ENCODE results near the gene AMY1C.
"Not testable (repeated sequence)": the region's sequence is repeated elsewhere in the genome, so short reads cannot be mapped to it uniquely, and the experiment has no call there.

The AMY1C gene

DNA sequence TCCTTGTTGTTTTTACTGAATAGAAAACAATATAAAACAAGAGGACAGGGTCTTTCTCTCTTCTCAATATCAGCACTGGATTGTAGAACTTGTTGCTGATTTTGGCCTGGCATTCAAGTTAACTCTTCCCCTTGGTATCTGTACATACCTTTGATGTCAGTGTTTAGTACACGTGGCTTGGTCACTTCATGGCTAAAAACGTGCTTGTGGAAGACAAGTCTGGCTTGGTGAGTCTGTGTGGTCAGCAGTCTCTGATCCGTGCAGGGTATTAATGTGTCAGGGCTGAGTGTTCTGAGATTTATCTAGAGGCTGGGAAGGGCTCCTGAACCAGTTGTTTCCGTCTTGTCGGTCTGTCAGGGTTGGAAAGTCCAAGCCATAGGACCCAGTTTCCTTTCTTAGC, at the start of gene AMY1C:
Gene AMY1C, plus strand, starts transcription at position 301 of the 400 bp plus-strand sequence. CDS start 572 bp downstream, outside the sequence.
- DNase-seq (ENCODE audit: low read depth in 3 of 3): not testable (repeated sequence)

DNA sequence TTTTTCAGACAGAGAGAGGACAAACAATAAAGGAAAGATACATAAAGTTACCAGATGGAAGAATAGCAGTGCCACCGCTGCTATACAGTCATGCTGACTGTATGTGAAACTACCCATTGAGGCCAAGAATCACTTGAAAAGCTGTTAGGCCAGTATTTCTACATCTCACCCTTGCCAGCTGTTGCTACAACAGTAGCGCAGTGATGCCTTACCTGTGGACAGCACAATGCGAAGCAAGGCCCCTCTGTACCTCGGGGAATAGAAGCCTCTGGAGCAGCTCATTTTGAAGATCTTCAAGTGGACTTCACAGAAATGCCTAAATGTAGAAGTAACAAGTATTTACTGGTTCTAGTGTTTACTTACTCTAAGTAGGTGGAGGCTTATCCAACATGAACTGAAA, 49.0 kb upstream of the AMY1C start:
- DNase-seq (ENCODE audit: low read depth in 3 of 3): not testable (repeated sequence)

DNA sequence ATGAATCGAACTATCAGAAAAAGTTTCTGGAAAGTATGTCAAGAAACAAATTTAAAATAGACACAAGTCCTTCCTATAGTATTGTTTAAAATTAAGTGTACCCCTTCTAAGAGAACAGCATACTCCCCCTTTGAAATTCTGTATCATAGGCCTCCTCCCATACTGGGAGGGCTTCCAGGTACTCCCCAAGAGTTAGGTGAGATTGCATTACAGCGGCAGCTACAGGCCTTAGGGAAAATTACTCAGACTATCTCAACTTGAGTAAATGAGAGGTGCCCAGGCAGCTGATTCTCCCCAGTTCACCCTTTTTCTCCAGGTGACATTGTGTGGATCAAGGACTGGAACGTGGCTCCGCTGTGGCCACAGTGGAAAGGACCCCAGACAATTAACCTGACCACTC, 48.4 kb upstream of the AMY1C start:
- not testable (repeated sequence) for DNase-seq (ENCODE audit: low read depth in 3 of 3)

DNA sequence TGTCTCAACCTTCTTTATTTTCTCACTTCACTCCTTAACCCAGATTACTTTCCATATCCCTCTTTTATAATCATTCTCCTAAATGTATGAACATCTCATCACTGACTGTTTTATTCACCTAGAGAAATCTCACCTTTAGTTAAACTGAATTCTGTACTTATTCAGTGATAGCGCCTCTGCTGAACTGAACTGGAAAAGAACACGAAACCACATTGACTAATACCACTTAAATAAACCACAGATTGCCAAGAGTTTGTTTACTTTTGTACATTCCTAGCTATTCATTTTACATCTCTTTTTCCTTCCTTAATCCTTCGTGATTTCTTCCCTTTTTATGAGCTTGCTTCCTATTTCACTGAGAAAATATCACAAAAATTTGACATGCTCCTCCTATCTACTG, 42.0 kb upstream of the AMY1C start:
- DNase-seq (ENCODE audit: low read depth in 3 of 3): not testable (repeated sequence)

DNA sequence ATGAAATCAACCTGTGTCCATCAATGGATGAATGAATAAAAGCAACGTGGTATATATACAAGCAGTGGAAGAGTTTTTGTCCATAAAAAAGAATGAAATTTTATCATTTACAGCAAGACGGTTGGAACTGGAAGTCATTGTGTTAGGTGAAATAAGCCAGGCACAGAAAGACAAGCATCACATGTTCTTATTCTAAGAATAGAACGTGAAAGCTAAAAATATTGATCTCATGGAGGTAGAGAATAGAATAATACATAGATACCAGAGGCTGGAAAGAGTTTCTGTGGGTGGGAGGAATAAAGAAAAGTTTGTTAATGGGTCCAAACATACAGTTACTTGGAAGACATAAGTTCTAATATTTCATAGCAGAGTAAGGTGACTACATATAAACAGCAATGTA, 39.3 kb upstream of the AMY1C start:
- DNase-seq (ENCODE audit: low read depth in 3 of 3): not testable (repeated sequence)

DNA sequence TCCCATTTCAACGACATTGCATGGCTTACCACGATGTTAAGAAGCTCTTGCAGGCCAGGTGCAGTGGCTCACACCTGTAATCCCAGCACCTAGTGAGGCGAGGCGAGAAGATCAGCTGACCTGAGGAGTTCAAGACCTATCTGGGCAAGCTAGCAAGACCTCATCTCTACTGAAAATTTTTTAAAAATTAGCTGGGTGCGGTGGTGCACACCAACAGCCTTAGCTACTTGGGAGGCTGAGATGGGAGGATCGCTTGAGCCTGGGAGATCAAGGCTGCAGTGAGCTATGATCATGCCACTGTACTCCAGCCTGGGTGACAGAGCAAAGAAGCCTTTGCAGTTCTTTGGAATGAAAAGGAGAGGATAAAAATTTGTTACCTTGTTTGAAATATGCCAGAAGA, 32.3 kb upstream of the AMY1C start:
- not testable (repeated sequence) for DNase-seq (ENCODE audit: low read depth in 3 of 3)

DNA sequence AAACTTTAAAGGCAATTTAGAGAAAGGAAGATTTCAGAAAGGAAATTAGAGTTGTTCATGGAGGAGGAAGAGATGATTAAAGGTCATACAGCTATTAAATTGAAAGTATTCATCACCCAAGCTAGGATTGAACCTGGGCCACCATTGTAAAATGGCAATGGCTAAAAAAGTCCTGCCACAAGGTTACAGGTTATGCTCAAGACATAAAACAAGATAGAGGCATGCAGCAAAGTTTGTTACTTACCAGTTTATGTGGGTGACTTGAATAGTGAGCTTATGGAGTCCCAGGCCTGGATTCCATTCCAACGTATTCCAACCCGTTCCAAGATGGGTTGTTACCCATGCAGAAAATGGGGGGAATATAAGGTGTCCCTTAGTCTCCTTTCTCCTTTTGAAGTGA, 28.2 kb upstream of the AMY1C start:
- DNase-seq (ENCODE audit: low read depth in 3 of 3): not testable (repeated sequence)

DNA sequence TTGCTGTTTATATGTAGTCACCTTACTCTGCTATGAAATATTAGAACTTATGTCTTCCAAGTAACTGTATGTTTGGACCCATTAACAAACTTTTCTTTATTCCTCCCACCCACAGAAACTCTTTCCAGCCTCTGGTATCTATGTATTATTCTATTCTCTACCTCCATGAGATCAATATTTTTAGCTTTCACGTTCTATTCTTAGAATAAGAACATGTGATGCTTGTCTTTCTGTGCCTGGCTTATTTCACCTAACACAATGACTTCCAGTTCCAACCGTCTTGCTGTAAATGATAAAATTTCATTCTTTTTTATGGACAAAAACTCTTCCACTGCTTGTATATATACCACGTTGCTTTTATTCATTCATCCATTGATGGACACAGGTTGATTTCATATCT, 14.4 kb upstream of the AMY1C start:
- not testable (repeated sequence) for DNase-seq (ENCODE audit: low read depth in 3 of 3)

DNA sequence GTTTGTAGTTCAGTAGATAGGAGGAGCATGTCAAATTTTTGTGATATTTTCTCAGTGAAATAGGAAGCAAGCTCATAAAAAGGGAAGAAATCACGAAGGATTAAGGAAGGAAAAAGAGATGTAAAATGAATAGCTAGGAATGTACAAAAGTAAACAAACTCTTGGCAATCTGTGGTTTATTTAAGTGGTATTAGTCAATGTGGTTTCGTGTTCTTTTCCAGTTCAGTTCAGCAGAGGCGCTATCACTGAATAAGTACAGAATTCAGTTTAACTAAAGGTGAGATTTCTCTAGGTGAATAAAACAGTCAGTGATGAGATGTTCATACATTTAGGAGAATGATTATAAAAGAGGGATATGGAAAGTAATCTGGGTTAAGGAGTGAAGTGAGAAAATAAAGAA, 11.7 kb upstream of the AMY1C start:
- DNase-seq (ENCODE audit: low read depth in 3 of 3): not testable (repeated sequence)

DNA sequence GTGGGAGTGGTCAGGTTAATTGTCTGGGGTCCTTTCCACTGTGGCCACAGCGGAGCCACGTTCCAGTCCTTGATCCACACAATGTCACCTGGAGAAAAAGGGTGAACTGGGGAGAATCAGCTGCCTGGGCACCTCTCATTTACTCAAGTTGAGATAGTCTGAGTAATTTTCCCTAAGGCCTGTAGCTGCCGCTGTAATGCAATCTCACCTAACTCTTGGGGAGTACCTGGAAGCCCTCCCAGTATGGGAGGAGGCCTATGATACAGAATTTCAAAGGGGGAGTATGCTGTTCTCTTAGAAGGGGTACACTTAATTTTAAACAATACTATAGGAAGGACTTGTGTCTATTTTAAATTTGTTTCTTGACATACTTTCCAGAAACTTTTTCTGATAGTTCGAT, 5.2 kb upstream of the AMY1C start:
- not testable (repeated sequence) for DNase-seq (ENCODE audit: low read depth in 3 of 3)

DNA sequence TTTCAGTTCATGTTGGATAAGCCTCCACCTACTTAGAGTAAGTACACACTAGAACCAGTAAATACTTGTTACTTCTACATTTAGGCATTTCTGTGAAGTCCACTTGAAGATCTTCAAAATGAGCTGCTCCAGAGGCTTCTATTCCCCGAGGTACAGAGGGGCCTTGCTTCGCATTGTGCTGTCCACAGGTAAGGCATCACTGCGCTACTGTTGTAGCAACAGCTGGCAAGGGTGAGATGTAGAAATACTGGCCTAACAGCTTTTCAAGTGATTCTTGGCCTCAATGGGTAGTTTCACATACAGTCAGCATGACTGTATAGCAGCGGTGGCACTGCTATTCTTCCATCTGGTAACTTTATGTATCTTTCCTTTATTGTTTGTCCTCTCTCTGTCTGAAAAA, 4.7 kb upstream of the AMY1C start:
- DNase-seq (ENCODE audit: low read depth in 3 of 3): not testable (repeated sequence)

DNA sequence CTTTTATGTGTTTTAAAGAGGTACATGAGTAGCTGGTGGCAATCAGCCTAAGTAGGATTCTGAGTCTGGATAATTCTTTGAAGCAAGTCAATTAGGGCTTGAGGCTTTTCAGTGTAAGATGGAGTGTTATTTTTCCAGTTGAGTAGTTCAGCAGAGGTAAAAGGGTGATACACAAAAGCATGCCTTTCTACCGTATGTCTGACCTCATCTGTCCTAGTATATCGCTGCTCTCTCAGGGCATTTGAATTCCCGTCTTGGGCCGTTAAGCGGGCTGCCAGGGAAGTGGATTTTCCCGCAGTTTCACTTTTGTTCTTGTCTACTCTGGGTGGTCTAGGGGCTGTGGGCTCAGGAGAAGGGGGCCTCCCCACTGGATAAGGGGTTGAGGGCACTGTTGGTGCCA, 1.4 kb upstream of the AMY1C start:
- DNase-seq (ENCODE audit: low read depth in 3 of 3): not testable (repeated sequence)

DNA sequence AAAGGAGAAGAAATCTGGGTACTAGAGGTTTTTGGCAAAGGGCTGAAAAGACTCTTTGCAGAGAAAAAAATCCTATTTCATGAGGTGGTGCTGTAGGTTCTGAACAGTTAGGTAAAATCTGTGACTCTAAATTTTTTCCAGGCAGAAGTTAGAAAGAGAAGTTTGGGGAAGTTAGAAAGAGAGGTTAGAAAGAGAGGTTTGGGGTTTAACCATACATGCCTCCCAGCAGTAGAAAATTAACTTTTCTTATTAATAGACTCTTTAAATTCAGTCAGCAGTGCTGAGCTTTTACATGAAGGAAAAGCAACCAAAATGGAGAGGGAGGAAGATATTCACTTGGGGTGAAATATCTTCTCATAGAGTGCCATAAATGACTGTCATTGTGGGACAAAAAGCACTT, 12.2 kb downstream of the AMY1C start:
- DNase-seq (ENCODE audit: low read depth in 3 of 3): no peak

DNA sequence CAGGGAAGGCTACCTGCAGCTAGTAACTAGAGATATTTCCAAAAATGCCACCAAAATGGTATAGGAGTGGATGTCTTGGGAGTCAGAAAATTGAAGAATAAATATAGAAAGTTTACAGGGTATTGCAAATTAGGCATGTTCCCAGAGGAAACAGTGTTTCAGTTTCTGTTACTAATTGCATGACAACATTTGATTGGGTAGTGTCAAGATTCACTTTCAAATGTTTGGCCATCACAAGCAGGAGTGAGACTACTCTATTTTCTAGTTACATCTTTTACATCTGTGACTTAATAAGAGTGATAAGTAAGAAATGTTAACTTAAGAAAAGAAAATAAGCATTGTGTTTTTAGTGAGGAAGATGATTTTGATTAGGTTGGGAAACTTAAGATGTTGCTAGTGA, 30.2 kb downstream of the AMY1C start:
- DNase-seq (ENCODE audit: low read depth in 3 of 3): no peak

DNA sequence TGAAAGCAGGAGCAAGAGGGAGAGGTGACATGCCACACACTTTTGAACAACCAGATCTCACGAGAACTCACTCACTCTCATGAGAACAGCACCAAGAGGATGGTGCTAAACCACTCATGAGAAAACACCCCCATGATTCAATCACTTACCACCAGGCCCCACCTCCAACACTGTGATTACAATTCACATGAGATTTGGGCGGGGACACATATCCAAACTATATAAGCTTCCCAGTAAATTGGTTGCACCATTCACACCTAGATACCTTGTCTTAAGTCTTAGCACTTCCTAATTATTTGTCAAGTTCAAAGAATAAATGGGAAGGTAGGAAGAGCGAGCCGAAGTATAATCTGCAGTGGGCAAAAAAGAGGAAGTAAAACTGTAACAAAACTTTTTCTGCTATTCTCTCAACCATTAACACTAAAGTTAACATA, 34.3 kb downstream of the AMY1C start:
- no peak for DNase-seq (ENCODE audit: low read depth in 3 of 3)

DNA sequence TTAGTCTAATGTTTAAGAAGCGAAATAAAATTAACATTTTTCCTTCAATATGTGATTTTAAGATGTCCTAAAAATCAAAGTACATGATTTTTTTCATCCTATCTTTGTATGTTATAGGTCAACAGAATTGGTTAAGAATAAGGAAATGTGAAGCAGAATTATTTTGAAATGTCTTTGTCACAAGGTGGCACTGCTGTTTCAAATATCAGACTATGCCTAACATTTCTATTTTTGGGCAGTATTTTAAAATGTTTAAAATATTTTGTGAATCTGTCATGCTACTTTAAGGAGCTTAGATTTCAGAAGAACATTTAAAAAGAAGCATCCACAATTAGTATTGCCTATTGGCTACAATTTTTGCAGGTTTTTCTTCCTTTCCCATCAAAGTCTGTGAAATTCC, 38.7 kb downstream of the AMY1C start:
- DNase-seq (ENCODE audit: low read depth in 3 of 3): no peak

DNA sequence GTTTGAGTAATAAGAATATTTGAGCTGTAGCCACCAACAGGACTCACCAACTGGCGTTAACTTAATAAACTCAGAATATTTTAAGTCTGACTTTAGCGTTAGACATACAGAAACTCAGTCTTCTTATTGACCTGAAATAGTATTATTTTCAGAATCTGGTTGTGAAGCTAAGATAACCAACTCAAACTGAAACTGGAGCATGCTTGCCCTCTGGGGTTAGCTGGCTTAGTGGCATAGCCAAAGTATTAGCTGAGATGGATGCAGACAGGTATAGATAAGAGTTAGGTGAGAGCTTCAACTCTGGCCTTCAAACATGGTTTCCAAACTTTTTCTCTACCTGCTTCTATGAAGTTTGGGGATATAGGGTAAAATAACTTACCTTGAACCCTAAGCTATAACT, 40.5 kb downstream of the AMY1C start:
- no peak for DNase-seq (ENCODE audit: low read depth in 3 of 3)

Measured in stimulated activated CD4-positive, alpha-beta T cell treated with anti-CD3 and anti-CD28 coated beads, TNF-alpha, amount 100 ng/mL, for 24 hours (primary cell).